ENCODE results near the gene HBE1. TPM values are rescaled to one million over a fixed set of nuclear protein-coding genes. Genes with fewer than 3 reads are reported as not detected.

HBE1 gene
- total RNA-seq, 2 donors from 2014 or later: not detected

GRCh38 chr11:5286351-5286750 lies 16.6 kb upstream of the HBE1 start:
- no peaks in the 10 kb centered on the region for H3K9me3 ChIP-seq
- intact Hi-C loops (cut with DNase I): no loop called here
- ATAC-seq (no peak), DNase-seq (no peak)
- H3K27me3 ChIP-seq: no peaks in the 10 kb centered on the region
- no peak for TF ChIP-seq CTCF (IDR thresholded peaks at IDR 0.05)
- no peak for TF ChIP-seq POLR2A (IDR thresholded peaks at IDR 0.05)
- WGBS, 2 donors: 9 to 10% methylated on average over 1 of the region's 1 CpG
- H3K36me3 ChIP-seq (replicated peaks in 1 of 2; ENCODE audit: insufficient read depth in 1 of 2, low read depth in 2 of 2): no peaks in the 10 kb centered on the region
- H3K4me3 ChIP-seq: no peak overlapping the region
- no peak overlapping the region for H3K27ac ChIP-seq
- H3K4me1 ChIP-seq: no peaks in the 10 kb centered on the region

- Histone ChIP-seq H3K27me3 (no peaks in the 10 kb centered on the region), H3K27ac (no peak overlapping the region)
These were observed 16.1 kb upstream of the HBE1 start for GRCh38 chr11:5285703-5286340.

GRCh38 chr11:5284637-5285036 lies 14.9 kb upstream of the HBE1 start:
- no peak for TF ChIP-seq CTCF (IDR thresholded peaks at IDR 0.05)
- no peak for TF ChIP-seq POLR2A (IDR thresholded peaks at IDR 0.05)
- intact Hi-C loops (cut with DNase I): no loop called here
- Histone ChIP-seq H3K27ac (no peak overlapping the region), H3K4me1 (no peaks in the 10 kb centered on the region), H3K27me3 (no peaks in the 10 kb centered on the region), H3K4me3 (no peak overlapping the region), H3K36me3 (replicated peaks in 1 of 2; ENCODE audit: insufficient read depth in 1 of 2, low read depth in 2 of 2) (no peaks in the 10 kb centered on the region), H3K9me3 (no peaks in the 10 kb centered on the region)
- 78 to 94% methylated on average over 2 of the region's 2 CpGs for WGBS, 2 donors
- DNase-seq (no peak), ATAC-seq (no peak)

More at GRCh38 chr11:5285703-5286340, 16.1 kb upstream of the HBE1 start:
- no peak for ATAC-seq
- no peaks in the 10 kb centered on the region for H3K36me3 ChIP-seq (replicated peaks in 1 of 2; ENCODE audit: insufficient read depth in 1 of 2, low read depth in 2 of 2)
- no peaks in the 10 kb centered on the region for H3K9me3 ChIP-seq
- TF ChIP-seq POLR2A (IDR thresholded peaks at IDR 0.05) (no peak), CTCF (IDR thresholded peaks at IDR 0.05) (no peak)
- WGBS, 2 donors: 70 to 73% methylated on average over 4 of the region's 4 CpGs
- no peaks in the 10 kb centered on the region for H3K4me1 ChIP-seq
- DNase-seq: no peak
- no peak overlapping the region for H3K4me3 ChIP-seq
- intact Hi-C loops (cut with DNase I): no loop called here

GRCh38 chr11:5283882-5284281 lies 14.1 kb upstream of the HBE1 start:
- TF ChIP-seq POLR2A (IDR thresholded peaks at IDR 0.05) (no peak), CTCF (IDR thresholded peaks at IDR 0.05) (no peak)
- Histone ChIP-seq H3K4me1 (no peaks in the 10 kb centered on the region), H3K4me3 (no peak overlapping the region), H3K36me3 (replicated peaks in 1 of 2; ENCODE audit: insufficient read depth in 1 of 2, low read depth in 2 of 2) (no peaks in the 10 kb centered on the region), H3K27me3 (no peaks in the 10 kb centered on the region), H3K9me3 (no peaks in the 10 kb centered on the region), H3K27ac (no peak overlapping the region)
- DNase-seq (no peak), ATAC-seq (no peak)
- intact Hi-C loops (cut with DNase I): no loop called here
- 40 to 50% methylated on average over 1 of the region's 1 CpG for WGBS, 2 donors

GRCh38 chr11:5283086-5283485 lies 13.3 kb upstream of the HBE1 start:
- Histone ChIP-seq H3K27ac (no peak overlapping the region), H3K36me3 (replicated peaks in 1 of 2; ENCODE audit: insufficient read depth in 1 of 2, low read depth in 2 of 2) (no peaks in the 10 kb centered on the region), H3K4me1 (no peaks in the 10 kb centered on the region), H3K4me3 (no peak overlapping the region), H3K9me3 (no peaks in the 10 kb centered on the region), H3K27me3 (no peaks in the 10 kb centered on the region)
- no peak for DNase-seq
- no peak for ATAC-seq
- TF ChIP-seq POLR2A (IDR thresholded peaks at IDR 0.05) (no peak), CTCF (IDR thresholded peaks at IDR 0.05) (no peak)
- intact Hi-C loops (cut with DNase I): no loop called here
- WGBS, 2 donors: 46 to 58% methylated on average over 3 of the region's 3 CpGs

Measured in body of pancreas (tissue), 4 donors.